Jurkat, Clone E6-1 (cell line): ENCODE measurements around the gene ARSD.
"Not testable (repeated sequence)": the region's sequence is repeated elsewhere in the genome, so short reads cannot be mapped to it uniquely, and the experiment has no call there.

ENCODE experiments used
- DNase-seq: peaks from one replicate; pipeline ENCODE4 v3.0.0-alpha.2; 2011; ENCODE audit warnings: low read depth, low spot score
- H3K4me3 ChIP-seq: 2 replicates; pipeline ENCODE4 v1.5.1; 2011; ENCODE audit warnings: mild to moderate bottlenecking, low read length, control low read depth, moderate library complexity

ARSD gene

DNA sequence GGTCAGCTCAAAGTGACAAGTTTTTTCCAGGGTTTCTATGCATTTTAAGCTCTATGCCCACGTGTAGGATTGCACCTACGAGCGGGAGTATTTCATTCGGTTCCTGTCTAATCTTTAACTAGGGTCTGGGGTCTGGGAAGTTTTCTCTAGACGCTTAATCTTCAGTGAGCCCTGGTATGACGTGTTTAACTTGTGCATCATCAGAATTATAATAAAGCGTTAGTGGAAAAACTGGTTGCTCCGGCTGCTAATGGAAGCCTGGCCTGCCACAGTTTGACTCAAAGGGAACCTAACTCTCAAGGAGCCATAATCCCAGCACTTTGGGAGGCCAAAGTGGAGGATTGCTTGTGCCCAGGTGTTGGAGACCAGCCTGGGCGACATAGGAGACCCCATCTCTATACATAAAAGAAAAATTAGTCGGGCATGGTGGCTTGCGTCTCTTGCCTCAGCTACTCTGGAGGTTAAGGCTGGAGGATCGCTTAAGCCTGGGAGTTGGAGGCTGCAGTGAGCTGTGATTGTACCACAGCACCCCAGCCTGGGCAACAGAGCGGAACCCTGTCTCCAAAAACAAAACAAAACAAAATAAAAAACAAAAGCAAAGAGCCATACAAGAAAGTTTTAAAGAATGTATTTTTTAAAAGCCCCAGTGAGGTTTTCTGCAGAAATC, 30.2 kb downstream of the ARSD start:
- DNase-seq = no peak
- H3K4me3 ChIP-seq = no peak overlapping the region

DNA sequence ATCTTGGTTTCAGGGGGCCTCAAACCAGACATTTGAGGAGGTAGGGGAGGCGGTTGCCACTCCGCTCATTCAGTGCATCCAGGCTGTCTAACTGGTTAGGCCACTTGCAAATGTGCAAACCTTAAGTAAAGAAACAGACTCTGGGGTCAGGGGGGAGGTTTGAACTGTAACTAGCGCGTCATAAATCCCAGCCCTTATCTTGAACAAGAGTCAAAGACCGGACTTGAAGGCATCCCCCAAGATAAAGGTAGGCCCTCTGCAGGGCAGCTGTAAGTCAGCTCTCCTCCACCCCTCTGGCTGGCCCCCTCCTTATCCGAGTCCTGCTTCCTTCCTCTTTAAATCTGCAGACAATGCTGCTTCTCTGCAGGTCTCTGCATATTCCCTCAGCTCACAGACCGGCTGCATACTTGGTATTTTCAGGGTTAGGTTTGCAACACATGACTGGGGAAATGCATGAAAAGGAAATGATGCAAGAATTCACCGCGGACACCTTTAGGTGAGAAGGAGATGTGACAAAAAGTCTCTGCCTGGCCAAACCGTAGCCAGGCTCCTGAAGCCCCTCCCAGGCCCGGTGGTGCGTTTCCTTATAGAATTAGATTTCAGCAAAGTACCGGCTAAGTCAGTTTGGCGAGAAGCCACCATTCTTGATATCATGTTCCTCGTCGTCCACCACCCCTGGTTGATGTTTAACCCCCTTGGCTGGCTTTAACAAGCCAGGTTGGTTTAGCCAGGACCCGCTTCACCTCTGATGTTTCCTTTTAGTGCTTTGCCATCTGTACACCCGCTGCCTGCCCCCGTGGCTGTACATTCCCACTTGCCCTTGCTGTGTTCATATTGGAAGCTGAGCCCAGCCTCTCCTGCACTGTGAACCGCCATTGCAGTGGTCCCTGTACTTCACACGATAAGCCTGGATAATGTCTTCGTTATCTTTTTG, 31.2 kb downstream of the ARSD start:
- not testable (repeated sequence) for DNase-seq

DNA sequence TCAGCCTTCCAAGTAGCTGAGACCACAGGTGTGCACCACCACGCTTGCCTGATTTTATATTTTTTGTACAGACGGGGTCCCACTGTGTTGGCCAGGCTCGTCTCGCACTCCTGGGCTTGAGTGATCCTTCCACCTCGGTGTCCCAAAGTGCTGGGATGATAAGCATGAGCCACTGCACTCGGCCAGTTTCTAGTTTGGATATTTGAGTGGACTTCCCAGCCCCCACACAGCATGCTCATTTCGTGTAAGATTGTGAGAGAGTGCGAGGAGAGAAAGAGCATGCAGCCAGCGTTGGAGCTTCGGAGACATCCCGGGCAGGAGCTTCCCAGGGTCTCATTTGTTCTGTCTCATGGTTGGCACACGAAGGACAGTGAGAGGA, 31.8 kb downstream of the ARSD start:
- no peak overlapping the region for H3K4me3 ChIP-seq
- no peak for DNase-seq

More for the DNA sequence above, 31.2 kb downstream of the ARSD start:
- not testable (repeated sequence) for H3K4me3 ChIP-seq

DNA sequence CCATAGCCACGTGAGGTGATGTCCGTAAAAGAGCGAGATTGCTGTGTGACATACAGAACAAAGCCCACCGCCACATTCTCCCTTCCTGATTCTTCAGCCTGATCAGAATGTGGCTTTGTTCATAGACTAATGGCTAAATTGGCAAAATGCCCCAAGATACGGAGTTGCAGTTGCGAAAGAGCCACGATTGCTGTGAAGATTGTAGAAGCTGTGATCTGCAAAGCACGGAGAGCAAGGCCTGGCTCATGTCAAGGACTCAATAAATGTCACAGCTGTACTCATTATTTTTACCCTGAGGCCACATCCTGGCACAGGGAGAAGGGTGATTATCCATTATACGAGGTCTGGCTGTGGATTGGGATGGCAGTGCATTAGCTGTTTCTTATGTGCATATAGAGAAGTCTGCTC, 34.2 kb downstream of the ARSD start:
- no peak for DNase-seq
- H3K4me3 ChIP-seq = no peak overlapping the region

DNA sequence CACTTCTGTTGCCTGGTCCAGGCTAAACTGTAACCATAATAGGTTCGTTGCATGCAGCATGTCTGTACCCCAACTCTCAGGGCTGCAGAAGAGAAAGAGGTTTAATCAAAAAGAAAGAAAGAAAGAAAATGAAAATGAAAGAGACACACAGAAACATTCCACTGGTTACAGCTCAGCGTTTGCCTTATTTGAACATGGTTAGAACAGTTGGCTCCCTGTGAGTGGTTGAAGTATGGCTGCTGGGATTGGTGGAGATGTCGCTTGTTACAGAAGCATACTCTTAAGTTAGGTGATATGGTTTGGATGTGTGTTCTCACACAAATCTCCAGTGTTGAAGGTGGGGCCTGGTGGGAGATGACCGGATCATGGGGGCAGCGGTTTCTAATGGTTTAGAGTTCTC, 36.3 kb downstream of the ARSD start:
- DNase-seq = no peak
- H3K4me3 ChIP-seq = no peak overlapping the region

DNA sequence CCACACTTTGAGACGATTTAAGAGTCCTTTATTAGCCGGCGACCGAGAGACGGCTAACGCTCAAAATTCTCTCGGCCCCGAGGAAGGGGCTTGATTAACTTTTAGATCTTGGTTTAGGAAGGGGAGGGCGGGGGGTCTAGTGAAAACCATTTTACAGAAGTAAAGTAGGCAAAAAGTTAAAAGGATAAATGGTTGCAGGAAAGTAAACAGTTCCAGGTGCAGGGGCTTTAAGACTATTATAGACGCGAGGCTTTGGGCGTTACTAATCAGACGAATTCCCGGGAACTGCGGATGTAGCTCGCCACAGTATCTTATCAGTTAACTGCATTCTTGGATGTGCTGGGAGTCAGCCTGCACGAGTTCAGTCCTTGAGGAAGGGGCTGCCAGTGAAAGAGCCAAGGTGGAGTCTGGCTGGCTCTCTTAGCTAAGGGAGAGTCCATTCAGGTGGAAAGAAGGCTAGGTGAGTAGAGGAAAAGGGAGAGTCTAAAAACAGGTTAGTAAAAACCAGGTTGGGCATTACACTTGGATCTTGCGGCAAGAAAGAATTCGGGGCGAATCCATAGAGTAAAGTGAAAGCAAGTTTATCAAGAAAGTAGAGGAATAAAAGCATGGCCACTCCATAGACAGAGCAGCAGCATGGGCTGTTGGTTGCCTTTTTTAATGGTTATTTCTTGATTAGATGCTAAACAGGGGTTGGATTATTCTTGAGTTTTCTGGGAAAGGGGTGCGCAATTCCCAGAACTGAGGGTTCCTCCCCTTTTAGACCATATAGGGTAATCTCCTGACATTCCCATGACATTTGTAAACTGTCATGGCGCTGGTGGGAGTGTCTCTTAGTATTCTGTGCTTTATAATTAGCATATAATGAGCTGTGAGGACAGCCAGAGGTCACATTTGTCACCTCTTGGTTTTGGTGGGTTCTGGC, 38.3 kb downstream of the ARSD start:
- not testable (repeated sequence) for H3K4me3 ChIP-seq, DNase-seq

DNA sequence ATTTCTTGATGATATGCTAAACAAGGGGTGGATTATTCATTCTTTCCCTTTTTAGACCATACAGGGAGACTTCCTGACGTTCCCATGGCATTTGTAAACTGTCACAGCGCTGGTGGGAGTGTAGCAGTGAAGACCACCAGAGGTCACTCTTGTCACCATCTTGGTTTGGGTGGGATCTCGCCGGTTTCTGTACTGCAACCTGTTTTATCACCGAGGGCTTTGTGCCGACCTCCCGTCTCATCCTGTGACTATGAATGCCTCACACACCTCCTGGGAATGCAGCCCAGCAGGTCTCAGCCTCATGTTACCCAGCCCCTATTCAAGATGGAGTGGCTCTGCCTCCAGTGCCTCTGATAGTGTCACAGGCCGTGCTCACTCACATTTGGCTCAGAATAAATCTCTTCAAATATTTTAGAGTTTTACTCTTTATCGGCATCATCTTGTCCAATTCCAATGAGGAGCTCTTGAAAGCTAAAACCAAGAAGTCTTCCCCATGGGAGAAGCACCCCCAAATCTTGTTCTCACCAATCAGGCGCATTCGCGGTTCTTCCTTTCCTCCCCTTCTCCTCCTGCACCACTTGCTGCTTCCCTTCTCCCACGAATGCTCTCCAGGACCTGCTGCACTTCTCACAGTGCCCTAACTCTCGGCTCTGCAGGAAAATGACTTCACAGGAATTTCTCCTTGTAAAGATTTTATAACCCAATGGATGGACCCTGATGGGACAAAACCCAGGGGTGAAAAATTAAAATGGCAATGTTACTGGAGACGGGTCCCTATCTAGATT, 39.2 kb downstream of the ARSD start:
- peak overlapping the region; percentile 20 for H3K4me3 ChIP-seq
- not testable (repeated sequence) for DNase-seq

DNA sequence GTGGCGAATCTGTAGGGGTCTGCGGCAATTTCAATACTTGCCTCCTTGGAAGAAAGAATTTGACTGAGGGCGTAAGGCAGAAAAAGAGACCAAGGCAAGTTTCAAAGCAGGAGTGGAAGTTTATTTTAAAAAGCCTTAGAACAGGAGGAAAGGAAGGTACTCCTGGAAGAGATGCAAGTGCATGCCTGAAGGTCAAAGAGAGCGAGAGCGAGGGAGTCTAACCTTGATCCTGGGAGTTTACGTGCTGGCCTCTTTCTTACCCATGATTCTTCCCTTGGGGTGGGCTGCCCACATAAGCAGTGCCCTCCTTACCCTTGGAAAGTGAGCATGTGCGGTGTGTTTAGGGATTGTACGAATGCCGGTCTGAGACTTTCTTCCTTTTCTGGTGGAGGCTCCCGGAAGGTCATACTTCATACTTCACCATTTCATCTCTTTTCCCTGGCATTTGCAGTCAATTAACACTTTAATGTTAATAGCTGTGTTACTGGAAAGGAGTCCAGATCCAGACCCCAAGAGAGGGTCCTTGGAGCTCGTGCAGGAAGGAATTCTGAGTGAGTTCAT, 40.0 kb downstream of the ARSD start:
- DNase-seq = no peak
- peak overlapping the region; percentile 20 for H3K4me3 ChIP-seq

DNA sequence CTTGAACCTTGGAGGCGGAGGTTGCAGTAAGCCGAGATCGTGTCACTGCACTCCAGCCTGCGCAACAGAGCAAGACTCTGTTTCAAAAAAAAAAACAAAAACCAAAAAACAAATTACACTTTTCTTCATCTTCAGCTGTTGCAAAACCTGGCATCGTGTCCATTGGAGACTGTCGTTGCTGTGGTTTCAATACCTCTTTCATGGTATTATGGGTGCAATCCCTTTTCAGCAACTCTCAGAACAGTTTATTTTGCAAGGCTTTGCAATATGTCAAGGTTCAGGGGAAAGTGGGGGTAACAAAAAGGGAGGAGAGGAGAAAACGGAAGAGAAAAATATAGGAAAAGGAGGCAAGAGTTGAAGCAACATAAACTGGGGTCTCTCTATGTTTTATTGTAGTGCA, 40.8 kb downstream of the ARSD start:
- no peak overlapping the region for H3K4me3 ChIP-seq
- no peak for DNase-seq

DNA sequence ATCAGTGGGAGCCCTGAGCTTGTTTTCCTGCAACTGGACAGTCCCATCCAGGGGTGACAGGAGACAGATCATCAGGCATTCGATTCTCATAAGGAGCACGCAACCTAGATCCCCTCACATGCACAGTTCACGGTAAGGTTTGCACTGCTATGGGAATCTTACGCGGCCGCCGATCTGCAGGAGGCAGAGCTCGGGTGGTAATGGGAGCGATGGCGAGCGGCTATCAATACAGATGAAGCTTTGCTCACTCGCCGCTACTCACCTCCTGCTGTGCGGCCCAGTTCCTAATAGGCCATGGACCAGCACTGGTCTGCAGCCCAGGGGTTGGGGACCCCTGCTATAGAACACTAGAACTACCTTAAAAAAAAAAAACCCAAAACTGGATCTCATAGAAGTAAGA, 45.4 kb downstream of the ARSD start:
- no peak overlapping the region for H3K4me3 ChIP-seq

DNA sequence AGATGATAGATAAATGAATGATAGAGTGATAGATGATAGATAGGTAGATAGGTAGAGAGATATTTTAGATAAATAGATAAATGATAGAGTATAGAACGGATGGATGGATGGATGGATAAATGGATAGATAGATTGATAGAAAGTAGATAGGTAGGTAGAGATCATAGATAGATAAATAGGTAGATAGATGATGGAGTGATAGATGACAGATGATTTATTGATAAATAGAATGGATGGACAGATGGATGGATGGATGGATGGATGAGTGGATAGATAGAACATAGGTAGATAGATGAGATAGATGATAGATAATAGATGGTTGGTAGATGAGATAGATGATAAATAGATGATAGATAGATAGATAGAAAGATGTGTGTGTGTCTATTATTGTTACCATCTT, 49.5 kb downstream of the ARSD start:
- no peak for DNase-seq
- no peak overlapping the region for H3K4me3 ChIP-seq

More for the DNA sequence above, 45.4 kb downstream of the ARSD start:
- no peak for DNase-seq

DNA sequence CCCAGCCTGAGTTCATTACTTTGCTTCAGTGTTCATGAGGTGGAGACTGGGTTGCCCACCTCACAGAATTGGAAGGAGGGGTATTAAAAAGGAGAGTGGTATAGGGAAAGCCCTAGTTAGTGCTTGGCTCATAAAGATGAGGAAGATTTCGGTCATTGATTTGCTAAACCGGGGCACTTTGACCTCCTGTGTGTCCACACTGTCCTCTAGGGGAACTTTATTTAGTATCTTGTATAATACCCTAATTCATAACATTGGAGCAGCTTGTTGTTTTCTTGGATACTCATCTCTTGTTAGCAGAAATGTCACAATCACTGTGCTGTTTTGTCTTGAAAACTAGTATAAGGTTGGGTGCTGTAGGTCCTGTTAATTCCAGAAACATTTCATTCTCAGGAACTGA, 50.6 kb downstream of the ARSD start:
- no peak for DNase-seq

DNA sequence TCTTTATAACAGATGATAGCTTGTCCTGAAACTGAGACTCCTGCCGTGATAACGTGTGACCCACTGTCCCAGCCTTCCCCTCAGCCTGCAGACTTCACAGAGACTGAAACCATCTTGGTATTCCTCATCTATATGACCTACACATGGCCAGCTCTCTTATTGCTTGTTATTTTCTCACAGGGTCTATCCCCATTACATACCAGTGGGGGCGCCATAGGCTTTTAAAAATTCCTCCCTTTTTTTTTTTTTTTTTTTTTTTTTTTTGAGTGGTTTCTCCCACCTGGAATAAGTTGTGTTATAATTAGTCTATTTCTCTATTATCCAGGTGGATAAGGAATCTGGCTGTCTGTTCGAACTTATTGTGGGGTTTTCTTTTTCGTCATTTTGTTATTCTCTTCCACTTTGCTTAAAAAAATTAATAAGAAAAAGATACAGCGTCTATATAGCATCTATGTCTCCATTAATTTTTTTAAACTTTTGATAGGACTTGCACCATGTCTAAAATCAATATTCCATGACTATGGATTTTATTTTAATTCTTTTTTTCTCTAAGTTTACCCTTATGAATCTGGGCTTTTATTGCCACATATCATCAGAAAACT, 53.2 kb downstream of the ARSD start:
- no peak for DNase-seq
- H3K4me3 ChIP-seq = no peak overlapping the region

More for the DNA sequence above, 50.6 kb downstream of the ARSD start:
- H3K4me3 ChIP-seq = no peak overlapping the region

DNA sequence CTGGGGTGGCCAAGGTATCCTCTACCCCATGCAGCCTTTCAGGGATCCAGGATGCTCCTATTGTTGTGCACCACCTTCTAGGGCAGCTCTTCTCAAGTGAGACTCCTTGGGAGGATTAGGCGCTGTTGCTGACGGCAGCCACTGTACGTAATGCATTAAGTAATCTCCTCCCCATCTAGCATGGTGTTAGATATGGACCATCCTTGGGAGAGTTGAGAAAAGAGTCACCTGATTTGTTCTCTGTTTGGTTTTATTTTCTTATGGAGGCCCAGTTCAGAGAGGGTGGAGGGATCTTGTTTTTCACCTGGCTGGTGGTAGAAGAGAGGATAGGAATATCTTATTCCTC, 54.0 kb downstream of the ARSD start:
- DNase-seq = no peak

DNA sequence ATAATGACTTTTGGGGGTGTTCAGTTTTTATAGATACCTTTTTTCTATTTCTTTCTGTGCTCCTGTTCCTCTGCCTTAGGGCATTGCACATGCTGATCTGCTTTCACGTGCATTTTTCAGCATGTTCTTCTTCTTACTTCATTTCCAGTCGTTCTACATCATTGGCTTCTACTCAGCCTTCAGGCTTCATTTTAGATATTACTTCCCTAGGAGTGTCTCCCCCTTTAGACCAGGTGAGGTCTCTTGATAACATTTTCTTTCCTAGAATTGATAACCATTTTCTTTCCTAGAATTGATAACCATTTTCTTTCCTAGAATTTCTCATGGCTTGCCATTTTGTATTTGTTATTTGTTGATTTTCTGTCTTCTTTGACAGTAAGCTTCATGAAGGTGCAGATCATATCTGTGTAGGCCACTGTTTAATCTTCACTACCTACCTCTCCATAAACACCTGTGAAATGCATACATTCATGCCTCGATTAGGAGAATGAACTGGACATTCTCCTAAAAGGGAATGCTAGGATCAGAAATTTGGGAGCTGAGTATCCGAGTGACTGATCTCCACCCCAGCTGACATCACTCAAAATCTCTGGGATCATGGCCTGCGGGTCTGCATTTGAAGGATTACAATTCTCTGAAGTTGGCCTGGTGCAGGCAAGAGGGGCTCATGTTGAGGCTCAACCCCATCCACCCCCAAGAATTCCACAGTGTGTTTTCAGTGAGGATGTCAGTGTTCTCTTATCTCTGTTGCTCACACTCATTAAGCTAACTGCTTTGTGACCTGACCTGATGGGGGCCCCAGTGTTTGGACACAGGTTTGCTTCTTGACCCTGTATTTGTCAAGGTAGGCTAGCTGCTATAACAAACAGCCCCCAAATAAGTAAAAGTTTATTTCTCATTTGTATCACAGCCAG, 54.7 kb downstream of the ARSD start:
- H3K4me3 ChIP-seq = no peak overlapping the region
- no peak for DNase-seq

More for the DNA sequence above, 54.0 kb downstream of the ARSD start:
- H3K4me3 ChIP-seq = no peak overlapping the region

DNA sequence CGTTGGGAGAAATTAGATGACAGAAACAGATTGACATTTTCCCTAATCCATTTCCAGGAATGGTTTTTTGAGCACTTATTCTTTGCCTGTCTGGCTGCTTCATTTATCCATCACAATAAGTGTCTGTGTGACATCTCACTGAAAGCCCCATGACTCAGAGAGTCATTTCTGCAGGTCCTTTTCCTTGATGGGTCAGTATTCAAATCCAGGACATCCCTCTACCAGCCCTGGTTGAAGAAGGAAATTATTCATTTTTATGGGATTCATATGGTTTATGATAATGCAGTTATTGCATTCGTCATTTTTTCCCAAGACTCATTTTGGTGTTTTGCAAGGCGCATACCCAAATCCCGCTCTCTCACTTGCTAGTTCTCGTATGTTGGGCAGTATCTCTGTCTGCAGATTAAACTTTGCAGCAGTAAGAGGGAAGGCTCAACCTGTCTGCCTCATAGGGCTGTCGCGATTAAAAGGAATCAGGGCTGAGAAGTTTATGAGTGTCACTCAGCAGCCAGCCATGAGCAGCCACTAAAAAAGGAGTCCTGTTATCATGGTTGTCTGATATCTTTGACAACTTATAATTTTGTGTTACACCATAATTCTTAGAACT, 56.4 kb downstream of the ARSD start:
- no peak overlapping the region for H3K4me3 ChIP-seq
- no peak for DNase-seq

DNA sequence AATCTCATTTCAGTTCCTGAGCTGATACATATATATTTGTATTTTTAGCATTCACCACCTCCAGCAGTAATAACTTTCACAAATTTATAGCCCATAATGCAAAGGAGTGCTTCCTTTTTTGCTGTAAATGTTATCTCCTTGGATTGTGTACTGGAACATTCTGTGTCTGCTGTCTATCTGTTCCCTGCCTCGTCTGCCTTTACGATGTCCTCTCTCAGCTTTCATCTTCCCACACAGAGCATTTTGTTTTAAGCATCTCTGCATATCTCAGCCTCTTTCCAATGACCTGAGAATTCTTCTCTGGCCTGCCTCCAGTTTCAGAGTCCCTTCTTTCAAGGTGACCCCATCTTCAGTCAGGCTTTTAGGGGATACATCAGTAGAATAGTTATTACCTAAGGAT, 57.3 kb downstream of the ARSD start:
- no peak overlapping the region for H3K4me3 ChIP-seq
- no peak for DNase-seq
